ENCODE data around the gene LLGL1. TPM values are rescaled to one million over a fixed set of nuclear protein-coding genes. Genes with fewer than 3 reads are reported as not detected.

LLGL1 gene
- total and polyA plus RNA-seq, 2 donors (not counting 3 experiments of a cell fraction or from before 2014, with no cell fraction given): 34.9 to 47.1 TPM

DNA sequence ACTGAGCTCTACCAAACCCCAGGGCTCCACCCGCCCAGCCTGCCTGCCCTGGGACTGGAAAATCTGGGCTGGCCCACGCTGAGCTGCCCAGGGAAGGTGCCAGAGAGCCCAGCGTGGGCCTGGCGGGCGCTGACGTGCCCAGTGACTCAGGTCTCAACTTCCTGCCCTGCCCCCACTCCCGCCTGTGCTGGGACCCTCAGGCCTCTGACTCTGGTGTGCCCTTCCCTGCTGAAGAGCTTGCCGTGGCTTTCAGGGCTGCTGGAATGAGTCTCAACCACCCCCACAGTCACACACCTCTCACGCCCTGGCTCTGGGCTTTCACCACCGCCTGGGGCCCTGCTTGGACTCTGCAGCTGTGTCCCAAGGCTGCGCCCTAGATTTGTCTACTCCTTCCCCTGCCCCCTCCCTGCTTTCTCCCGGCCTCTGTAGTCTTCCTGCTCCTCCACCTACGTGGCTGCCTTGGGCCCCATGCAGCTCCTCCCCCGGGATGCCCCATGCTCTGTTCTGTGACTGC is 10.4 kb downstream of the LLGL1 start:
- Histone ChIP-seq H3K27ac (ENCODE audit: insufficient read depth, low read depth, low read length) (peak overlapping the region; percentile 89), H3K27me3 (ENCODE audit: control insufficient read depth in 2 of 2, insufficient read depth in 2 of 2, low read length in 2 of 2) (no peaks in the 10 kb centered on the region), H3K9me3 (replicated peaks; ENCODE audit: control insufficient read depth, insufficient read depth, low read length) (no peaks in the 10 kb centered on the region), H3K9ac (replicated peaks; ENCODE audit: extremely low read depth, insufficient read depth, low read length) (peak overlapping the region; percentile 53), H2AFZ (ENCODE audit: low read depth, low read length) (peak overlapping the region; percentile 30), H3K79me2 (ENCODE audit: control insufficient read depth, insufficient read depth, low read length) (no peaks in the 10 kb centered on the region), H4K20me1 (replicated peaks; ENCODE audit: control insufficient read depth, extremely low read depth, insufficient read depth, low read length) (no peaks in the 10 kb centered on the region), H3K4me1 (ENCODE audit: control insufficient read depth, extremely low read depth, insufficient read depth, low read length) (peaks cover 13% of the 10 kb centered on the region), H3K36me3 (ENCODE audit: control insufficient read depth in 2 of 2, extremely low read depth in 1 of 2, insufficient read depth in 2 of 2, low read length in 2 of 2) (peaks cover 6 to 49% of the 10 kb centered on the region in 2 experiments), H3K4me3 (replicated peaks in 1 of 3; ENCODE audit: insufficient read depth in 1 of 3, low read depth in 1 of 3, low read length in 3 of 3) (no peak overlapping the region), H3K4me2 (ENCODE audit: insufficient read depth, low read length) (no peak overlapping the region), H3K9me1 (replicated peaks; ENCODE audit: control insufficient read depth, extremely low read depth, insufficient read depth, low read length) (no peaks in the 10 kb centered on the region)
- dilution Hi-C loops (cut with MboI; ENCODE audit: extremely low pct_ligation_motif_present, low sequenced_read_pairs): no loop called here
- BruUV-seq (replicated peaks): no TSS peak
- intact Hi-C loops (cut with micrococcal nuclease): loop anchor here (1.0 to 2.0 kb wide), 2 partner anchors 12 to 79 kb away; partner anchors contain the start of genes SMCR8 and TOP3A
- FAIRE-seq (peak; percentile 86), DNase-seq (ENCODE audit: low read depth, low spot score) (peak; percentile 72)
- POLR2A ChIA-PET: interaction anchor here (0.6 kb wide), 1 partner anchor 21 kb away, joined by 3 read pairs; no protein-coding TSS in a partner anchor
- CTCF ChIA-PET: interaction anchor here (0.8 to 1.7 kb wide), 6 partner anchors 12 to 87 kb away, joined by 3 to 11 read pairs (median 4); no protein-coding TSS in a partner anchor
- TF ChIP-seq MAX (IDR thresholded peaks at IDR 0.05; ENCODE audit: insufficient read depth, insufficient read length) (no peak), JUN (IDR thresholded peaks at IDR 0.05; ENCODE audit: borderline replicate concordance, insufficient read depth, insufficient read length, low read depth) (peak; percentile 46), FOS (IDR thresholded peaks at IDR 0.05; ENCODE audit: borderline replicate concordance, insufficient read depth, low read length) (peak; percentile 76), POLR2AphosphoS5 (IDR thresholded peaks at IDR 0.05; ENCODE audit: insufficient read depth, low read depth, low read length) (peak; percentile 69)

GRCh38 chr17:18236494-18236893 is 11.1 kb downstream of the LLGL1 start:
- no peaks in the 10 kb centered on the region for H3K9me3 ChIP-seq (replicated peaks; ENCODE audit: control insufficient read depth, insufficient read depth, low read length)
- intact Hi-C loops (cut with micrococcal nuclease) (loop anchor here (1.0 kb wide), 1 partner anchor 11 kb away; no protein-coding TSS in a partner anchor), dilution Hi-C loops (cut with MboI; ENCODE audit: extremely low pct_ligation_motif_present, low sequenced_read_pairs) (no loop called here)
- DNase-seq (ENCODE audit: low read depth, low spot score) (no peak), FAIRE-seq (no peak)
- H3K79me2 ChIP-seq (ENCODE audit: control insufficient read depth, insufficient read depth, low read length): no peaks in the 10 kb centered on the region
- peaks cover 6 to 54% of the 10 kb centered on the region in 2 experiments for H3K36me3 ChIP-seq (ENCODE audit: control insufficient read depth in 2 of 2, extremely low read depth in 1 of 2, insufficient read depth in 2 of 2, low read length in 2 of 2)
- BruUV-seq (replicated peaks): no TSS peak
- H3K27me3 ChIP-seq (ENCODE audit: control insufficient read depth in 2 of 2, insufficient read depth in 2 of 2, low read length in 2 of 2): no peaks in the 10 kb centered on the region
- H4K20me1 ChIP-seq (replicated peaks; ENCODE audit: control insufficient read depth, extremely low read depth, insufficient read depth, low read length): no peaks in the 10 kb centered on the region
- no peak overlapping the region for H2AFZ ChIP-seq (ENCODE audit: low read depth, low read length)
- peaks cover 13% of the 10 kb centered on the region for H3K4me1 ChIP-seq (ENCODE audit: control insufficient read depth, extremely low read depth, insufficient read depth, low read length)
- H3K4me3 ChIP-seq (replicated peaks in 1 of 3; ENCODE audit: insufficient read depth in 1 of 3, low read depth in 1 of 3, low read length in 3 of 3): no peak overlapping the region
- no peak overlapping the region for H3K4me2 ChIP-seq (ENCODE audit: insufficient read depth, low read length)
- no peak for TF ChIP-seq MYC (IDR thresholded peaks at IDR 0.05; ENCODE audit: low read depth, low read length)
- TF ChIP-seq MAX (IDR thresholded peaks at IDR 0.05; ENCODE audit: insufficient read depth, insufficient read length): no peak
- TF ChIP-seq GATA2 (IDR thresholded peaks at IDR 0.05; ENCODE audit: insufficient read depth, insufficient read length, low read depth, low read length): no peak
- no peak for TF ChIP-seq POLR2AphosphoS5 (IDR thresholded peaks at IDR 0.05; ENCODE audit: insufficient read depth, low read depth, low read length)
- TF ChIP-seq, protein P1, sequence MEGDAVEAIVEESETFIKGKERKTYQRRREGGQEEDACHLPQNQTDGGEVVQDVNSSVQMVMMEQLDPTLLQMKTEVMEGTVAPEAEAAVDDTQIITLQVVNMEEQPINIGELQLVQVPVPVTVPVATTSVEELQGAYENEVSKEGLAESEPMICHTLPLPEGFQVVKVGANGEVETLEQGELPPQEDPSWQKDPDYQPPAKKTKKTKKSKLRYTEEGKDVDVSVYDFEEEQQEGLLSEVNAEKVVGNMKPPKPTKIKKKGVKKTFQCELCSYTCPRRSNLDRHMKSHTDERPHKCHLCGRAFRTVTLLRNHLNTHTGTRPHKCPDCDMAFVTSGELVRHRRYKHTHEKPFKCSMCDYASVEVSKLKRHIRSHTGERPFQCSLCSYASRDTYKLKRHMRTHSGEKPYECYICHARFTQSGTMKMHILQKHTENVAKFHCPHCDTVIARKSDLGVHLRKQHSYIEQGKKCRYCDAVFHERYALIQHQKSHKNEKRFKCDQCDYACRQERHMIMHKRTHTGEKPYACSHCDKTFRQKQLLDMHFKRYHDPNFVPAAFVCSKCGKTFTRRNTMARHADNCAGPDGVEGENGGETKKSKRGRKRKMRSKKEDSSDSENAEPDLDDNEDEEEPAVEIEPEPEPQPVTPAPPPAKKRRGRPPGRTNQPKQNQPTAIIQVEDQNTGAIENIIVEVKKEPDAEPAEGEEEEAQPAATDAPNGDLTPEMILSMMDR (IDR thresholded peaks at IDR 0.05; ENCODE audit: extremely low read depth in 1 of 2, insufficient read depth in 1 of 2, low read depth in 1 of 2, low read length in 2 of 2): no peak
- no peak for TF ChIP-seq FOS (IDR thresholded peaks at IDR 0.05; ENCODE audit: borderline replicate concordance, insufficient read depth, low read length)
- no peak for TF ChIP-seq EZH2 (IDR thresholded peaks at IDR 0.05; ENCODE audit: borderline replicate concordance, low read depth, low read length, severe bottlenecking)
- TF ChIP-seq POLR2A (IDR thresholded peaks at IDR 0.05; ENCODE audit: low read depth, low read length): no peak
- no peak for TF ChIP-seq JUN (IDR thresholded peaks at IDR 0.05; ENCODE audit: borderline replicate concordance, insufficient read depth, insufficient read length, low read depth)
- peak overlapping the region; percentile 89 for H3K27ac ChIP-seq (ENCODE audit: insufficient read depth, low read depth, low read length)
- CTCF ChIA-PET: interaction anchor here (1.0 to 1.7 kb wide), 3 partner anchors 12 to 86 kb away, joined by 3 to 11 read pairs (median 6); no protein-coding TSS in a partner anchor
- POLR2A ChIA-PET: no interaction called here
- no peaks in the 10 kb centered on the region for H3K9me1 ChIP-seq (replicated peaks; ENCODE audit: control insufficient read depth, extremely low read depth, insufficient read depth, low read length)
- no peak overlapping the region for H3K9ac ChIP-seq (replicated peaks; ENCODE audit: extremely low read depth, insufficient read depth, low read length)
